22Rv1 (cell line): ENCODE measurements around the gene C6orf52.

ENCODE experiments used
- H3K27ac ChIP-seq: fragments of 450-650 bp; 2 replicates; pipeline ENCODE4 v1.5.1; 2017
- CTCF ChIP-seq: fragments of 450-650 bp; IDR thresholded peaks from 2 replicates; pipeline ENCODE4 v1.5.1; 2017; ENCODE audit warnings: mild to moderate bottlenecking
- ZFX ChIP-seq: fragments of 450-650 bp; IDR thresholded peaks from 2 replicates; pipeline ENCODE4 v1.6.1; 2017; ENCODE audit warnings: antibody characterized with exemption, borderline replicate concordance

Gene C6orf52

GRCh38 chr6:10730254-10730653 is 35.8 kb upstream of the C6orf52 start:
- no peak overlapping the region for H3K27ac ChIP-seq
- TF ChIP-seq CTCF, result no peak
- TF ChIP-seq ZFX, result no peak

- no peak for TF ChIP-seq ZFX
- TF ChIP-seq CTCF, result no peak
- no peak overlapping the region for H3K27ac ChIP-seq
Measured at GRCh38 chr6:10725716-10726115, 31.3 kb upstream of the C6orf52 start.

- TF ChIP-seq ZFX (no peak), CTCF (no peak)
- no peak overlapping the region for H3K27ac ChIP-seq
Measured at GRCh38 chr6:10725044-10725443, 30.6 kb upstream of the C6orf52 start.

- no peak for TF ChIP-seq ZFX
- peak overlapping the region; percentile 88 for H3K27ac ChIP-seq
Measured at GRCh38 chr6:10723567-10723881, 29.1 kb upstream of the C6orf52 start.

- TF ChIP-seq ZFX (no peak), CTCF (no peak)
- H3K27ac ChIP-seq, result peak within 1 kb of the TSS; percentile 88
Measured at GRCh38 chr6:10722820-10723566, 28.6 kb upstream of the C6orf52 start, which contains the start of gene TMEM14C. Gene TMEM14C (plus strand): TSS chr6:10723070. CDS start chr6:10724614, 1,544 bp downstream.

- TF ChIP-seq ZFX (no peak), CTCF (no peak)
- peak overlapping the region; percentile 88 for H3K27ac ChIP-seq
Measured at GRCh38 chr6:10722570-10722819, 28.1 kb upstream of the C6orf52 start.

DNA sequence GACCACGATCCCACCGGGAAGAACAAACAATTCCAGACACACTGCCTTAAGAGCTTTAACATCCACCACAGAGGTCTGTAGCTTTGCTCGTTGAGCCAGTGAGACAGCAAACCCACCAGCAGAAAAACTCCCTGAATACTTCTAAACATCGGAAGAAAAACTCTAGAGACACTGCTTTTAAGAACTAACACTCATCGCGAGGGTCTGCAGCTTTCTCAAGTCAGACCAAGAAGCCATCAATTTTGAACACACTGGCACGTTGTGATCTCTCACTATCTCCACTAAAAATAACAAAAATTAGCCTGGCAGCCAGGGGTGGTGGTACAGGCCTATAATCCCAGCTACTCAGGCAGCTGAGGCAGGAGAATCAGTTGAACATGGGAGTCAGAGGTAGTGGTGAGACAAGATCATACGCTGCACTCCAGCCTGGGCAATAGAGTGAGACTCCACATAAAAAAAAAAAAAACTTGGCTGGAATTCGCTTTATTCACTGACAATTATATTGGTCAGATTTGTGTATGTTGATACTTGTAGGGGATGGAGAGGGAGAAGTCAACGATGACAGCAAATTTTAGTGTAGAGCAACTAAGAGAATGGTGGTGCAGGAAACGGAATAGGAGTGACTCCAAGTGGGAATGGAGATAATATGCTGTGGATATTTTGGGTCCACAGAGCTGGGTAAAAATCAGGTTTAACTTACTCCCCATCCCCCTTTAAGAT is 27.6 kb upstream of the C6orf52 start:
- peak overlapping the region; percentile 88 for H3K27ac ChIP-seq
- TF ChIP-seq ZFX (no peak), CTCF (no peak)

GRCh38 chr6:10720960-10721849 is 26.8 kb upstream of the C6orf52 start:
- H3K27ac ChIP-seq, result peak overlapping the region; percentile 88
